Activated T-helper 2 cell treated with anti-CD3 and anti-CD28 coated beads, Interferon-gamma antibody, Interleukin-2, Interleukin-4, amounts not matched to agents 10 μg/mL and 5 μg/mL and 100 μg/mL, durations not matched to agents 14 hours and 24 hours and 36 hours (primary cell): ENCODE measurements around the gene ARHGEF7. TPM values are rescaled to one million over a fixed set of nuclear protein-coding genes. Genes with fewer than 3 reads are reported as not detected.

ENCODE experiments used
- DNase-seq: peaks from one replicate; pipeline ENCODE4 v3.0.0; 2021; ENCODE audit warnings: low spot score
- H3K27ac Mint-ChIP-seq: one replicate; pipeline ENCODE4 v1.8.0; 2021; ENCODE audit warnings: mixed read lengths
- H3K27me3 Mint-ChIP-seq: one replicate; pipeline ENCODE4 v1.8.0; 2021; ENCODE audit warnings: low read depth, mixed read lengths
- H3K36me3 Mint-ChIP-seq: one replicate; pipeline ENCODE4 v1.8.0; 2021; ENCODE audit warnings: low read depth, mixed read lengths
- H3K4me1 Mint-ChIP-seq: one replicate; pipeline ENCODE4 v1.8.0; 2021; ENCODE audit warnings: low read depth, mixed read lengths
- H3K4me3 Mint-ChIP-seq: one replicate; pipeline ENCODE4 v1.8.0; 2021; ENCODE audit warnings: low read depth, mild to moderate bottlenecking, moderate library complexity, mixed read lengths
- H3K9me3 Mint-ChIP-seq: one replicate; pipeline ENCODE4 v1.8.0; 2021; ENCODE audit warnings: mixed read lengths
- intact Hi-C: fragments of 100-400 bp; cut with micrococcal nuclease; formaldehyde crosslinking; loops from one replicate; pipeline ENCODE4 v1.15.1; 2023
- total RNA-seq: library from RNA; stranded (reverse); gene quantifications from 2 replicates; pipeline ENCODE4 v1.2.3, GENCODE V29; 2022

The ARHGEF7 gene
- total RNA-seq, 1 donor from 2014 or later = 76.0 TPM

DNA sequence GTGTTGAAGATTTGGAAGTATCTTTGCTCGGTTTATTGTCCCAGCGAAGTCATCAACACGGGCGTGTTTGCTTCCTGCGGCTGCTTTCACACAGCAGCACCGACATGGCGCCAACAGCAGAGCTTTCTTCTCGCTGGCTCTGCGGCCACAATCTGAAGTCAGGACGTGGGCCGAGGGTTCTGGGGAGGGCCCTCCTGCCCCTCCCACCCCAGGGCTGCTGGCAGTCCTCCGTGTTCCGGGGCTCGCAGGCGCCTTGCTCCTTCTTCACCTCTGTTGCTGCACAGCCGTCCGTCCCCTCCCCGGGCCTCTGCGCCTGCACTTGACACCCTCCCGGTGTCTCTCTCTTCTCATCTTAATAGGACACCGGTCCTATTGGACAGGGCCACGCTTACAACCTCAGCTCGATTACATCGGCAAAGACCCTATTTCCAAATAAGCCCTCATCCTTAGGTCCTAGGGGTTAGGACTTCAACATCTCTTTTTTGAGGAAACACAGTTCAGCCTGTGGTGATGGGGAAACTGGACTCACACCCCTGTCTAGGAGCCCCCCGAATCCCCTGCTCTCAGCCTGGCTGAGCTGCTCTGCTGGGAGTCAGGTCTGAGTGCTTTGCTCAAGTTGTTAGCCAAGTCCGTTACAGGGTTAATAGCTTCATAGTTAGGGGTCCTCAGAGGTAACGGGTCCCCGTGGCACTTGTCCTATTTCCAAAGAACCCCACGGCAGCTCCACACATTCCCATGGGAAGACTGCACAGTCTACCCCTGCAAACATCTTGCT lies 202.6 kb downstream of the ARHGEF7 start:
- H3K27me3 Mint-ChIP-seq = no peaks in the 10 kb centered on the region

DNA sequence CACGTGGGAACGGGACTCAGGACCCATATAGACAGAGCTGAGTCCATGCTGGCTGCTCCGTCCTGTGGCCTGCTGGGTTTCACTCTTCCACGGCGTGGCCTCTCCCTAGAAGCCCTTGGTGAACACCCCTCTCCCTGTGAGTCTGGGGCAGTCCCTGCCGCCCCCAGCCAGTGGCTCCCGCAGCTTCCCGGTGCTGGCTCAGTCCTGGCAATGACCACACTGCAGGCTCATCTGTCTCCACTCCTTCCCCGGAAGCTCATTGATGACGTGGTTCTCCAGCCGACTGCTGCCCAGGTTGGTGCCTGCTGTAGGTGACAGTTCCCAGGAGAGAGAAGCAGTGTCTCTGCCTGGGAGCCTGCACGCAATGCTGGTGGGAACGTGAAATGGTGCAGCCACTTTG lies 203.3 kb downstream of the ARHGEF7 start:
- Mint-ChIP-seq H3K4me3 (no peak overlapping the region), H3K36me3 (no peaks in the 10 kb centered on the region), H3K9me3 (no peaks in the 10 kb centered on the region), H3K27me3 (no peaks in the 10 kb centered on the region), H3K27ac (no peak overlapping the region), H3K4me1 (no peaks in the 10 kb centered on the region)
- no peak for DNase-seq
- intact Hi-C loops = no loop called here

More for the DNA sequence above, 202.6 kb downstream of the ARHGEF7 start:
- peaks cover 3% of the 10 kb centered on the region for H3K36me3 Mint-ChIP-seq
- intact Hi-C loops = no loop called here
- no peak overlapping the region for H3K27ac Mint-ChIP-seq
- H3K4me3 Mint-ChIP-seq = no peak overlapping the region
- H3K4me1 Mint-ChIP-seq = no peaks in the 10 kb centered on the region
- no peaks in the 10 kb centered on the region for H3K9me3 Mint-ChIP-seq
- no peak for DNase-seq

DNA sequence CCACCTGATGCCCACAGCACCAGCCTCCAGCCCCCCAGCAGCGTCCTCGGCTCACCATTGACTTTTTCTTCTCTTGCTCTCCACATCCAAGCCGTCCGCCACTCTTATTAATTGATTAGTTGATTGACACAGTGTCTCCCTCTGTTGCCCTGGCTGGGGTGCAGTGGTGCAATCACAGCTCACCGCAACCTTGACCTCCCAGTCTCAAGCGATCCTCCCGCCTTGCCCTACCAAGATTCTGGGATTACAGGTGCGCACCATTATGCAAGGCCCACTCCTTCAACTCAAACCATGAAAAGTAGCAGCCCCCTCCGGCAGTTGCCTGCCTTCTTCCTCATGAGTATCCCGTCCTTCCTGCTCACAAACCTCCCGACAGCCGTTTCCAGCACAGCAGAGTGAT lies 204.4 kb downstream of the ARHGEF7 start:
- DNase-seq = no peak
- Mint-ChIP-seq H3K36me3 (no peaks in the 10 kb centered on the region), H3K9me3 (no peaks in the 10 kb centered on the region), H3K4me3 (no peak overlapping the region), H3K4me1 (peaks cover 2% of the 10 kb centered on the region), H3K27me3 (no peaks in the 10 kb centered on the region), H3K27ac (no peak overlapping the region)
- intact Hi-C loops = no loop called here

DNA sequence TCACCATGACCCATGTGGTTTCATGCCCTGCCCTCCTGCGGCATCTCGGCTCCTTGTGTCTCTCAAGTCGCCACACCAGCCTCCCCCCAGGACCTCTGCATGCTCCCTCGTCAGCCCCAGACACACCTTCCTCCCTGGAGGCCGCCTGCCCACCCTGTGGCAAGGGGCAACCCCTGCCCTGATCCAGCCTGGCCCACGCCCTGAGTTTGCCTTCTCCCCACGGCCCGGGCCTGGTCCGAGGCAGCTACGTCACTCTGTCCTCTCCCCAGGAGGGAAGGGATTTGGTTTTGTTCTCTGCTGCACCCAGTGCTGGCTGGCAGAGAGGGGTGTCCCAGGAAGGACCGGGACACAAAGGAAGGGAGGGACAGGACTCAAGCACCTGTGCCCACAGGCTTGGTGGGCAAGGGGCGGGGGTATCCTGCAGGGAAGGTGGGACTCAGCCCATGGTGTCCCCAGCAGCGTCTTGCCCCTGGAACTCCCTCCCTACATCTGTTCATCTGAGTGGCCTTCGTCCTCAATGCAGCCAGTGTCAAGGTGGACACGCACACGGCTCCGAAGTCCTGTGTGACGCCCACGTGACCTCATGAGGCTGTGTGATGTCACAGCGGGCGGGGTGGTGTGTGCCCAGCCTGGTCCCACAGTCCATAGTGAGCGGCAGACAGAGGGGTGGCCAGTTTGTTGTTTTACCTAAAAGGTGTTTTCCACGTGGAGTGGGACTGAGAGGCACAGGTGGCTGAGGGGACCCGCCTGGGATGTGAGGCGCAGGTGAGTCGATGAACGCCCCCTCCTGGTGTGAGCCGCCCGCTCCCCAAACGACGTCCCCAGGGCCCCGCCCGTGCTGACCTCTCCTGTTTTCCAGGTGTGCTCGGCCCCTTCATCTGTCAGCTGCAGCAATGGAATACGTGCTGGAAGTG lies 205.1 kb downstream of the ARHGEF7 start, which contains the start of gene TEX29:
Gene TEX29, plus strand, starts transcription at position 645 of the 914 bp plus-strand sequence. Its CDS starts 249 bp downstream, at position 894.
- H3K27ac Mint-ChIP-seq = no peak within 1 kb of the TSS
- no peak for DNase-seq
- H3K36me3 Mint-ChIP-seq = no peaks in the 10 kb centered on the region
- H3K4me1 Mint-ChIP-seq = peaks cover 2% of the 10 kb centered on the region
- no peak within 1 kb of the TSS for H3K4me3 Mint-ChIP-seq
- no peaks in the 10 kb centered on the region for H3K27me3 Mint-ChIP-seq
- intact Hi-C loops = no loop called here
- no peaks in the 10 kb centered on the region for H3K9me3 Mint-ChIP-seq

DNA sequence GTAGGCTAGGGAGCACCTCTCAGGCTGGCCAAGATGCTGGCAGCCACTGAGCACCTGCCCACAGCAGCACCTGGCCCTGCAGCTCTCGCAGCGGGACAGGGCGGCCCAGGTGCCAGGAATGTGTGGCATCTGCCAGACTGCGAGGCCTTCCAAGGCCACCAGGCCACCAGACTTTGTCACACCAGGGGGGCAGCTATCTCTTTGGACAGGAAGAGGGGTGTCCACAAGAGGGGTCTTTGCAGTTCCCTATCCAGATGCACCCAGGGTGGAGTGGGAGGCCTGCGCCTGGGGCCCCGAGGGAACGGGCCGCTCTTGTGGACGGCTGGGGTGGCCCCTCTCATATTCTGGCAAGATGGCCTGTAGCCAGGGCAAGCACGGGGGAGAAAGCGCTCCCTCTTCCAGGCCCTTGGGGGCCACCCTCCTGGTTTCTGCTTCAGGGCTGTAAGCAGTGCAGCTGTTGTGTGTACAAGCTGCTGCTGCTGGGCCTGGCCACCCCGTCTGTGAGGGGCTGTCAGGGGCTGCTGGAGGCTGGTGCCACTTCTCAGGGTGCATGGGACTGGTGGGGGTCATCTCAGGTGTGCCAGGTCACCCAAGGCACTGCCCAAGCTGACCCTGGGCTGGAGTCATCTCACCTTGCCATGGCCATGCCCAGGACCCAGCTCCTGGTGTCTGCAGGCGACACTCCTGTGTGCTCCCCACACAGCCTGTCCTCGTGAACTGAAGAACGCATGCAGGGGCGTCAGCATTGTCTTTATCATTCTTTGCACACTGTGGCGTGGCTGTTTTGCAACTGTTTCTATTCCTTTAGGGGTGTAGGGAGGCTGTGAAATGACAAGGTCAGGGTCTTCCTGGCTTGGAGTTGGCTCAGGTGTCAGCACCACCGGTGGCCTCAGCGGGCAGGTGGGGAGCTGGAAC lies 207.1 kb downstream of the ARHGEF7 start:
- peaks cover 2% of the 10 kb centered on the region for H3K4me1 Mint-ChIP-seq
- H3K27me3 Mint-ChIP-seq = no peaks in the 10 kb centered on the region
- H3K9me3 Mint-ChIP-seq = no peaks in the 10 kb centered on the region
- no peak overlapping the region for H3K4me3 Mint-ChIP-seq
- intact Hi-C loops = no loop called here
- H3K27ac Mint-ChIP-seq = no peak overlapping the region
- DNase-seq = no peak
- H3K36me3 Mint-ChIP-seq = no peaks in the 10 kb centered on the region

DNA sequence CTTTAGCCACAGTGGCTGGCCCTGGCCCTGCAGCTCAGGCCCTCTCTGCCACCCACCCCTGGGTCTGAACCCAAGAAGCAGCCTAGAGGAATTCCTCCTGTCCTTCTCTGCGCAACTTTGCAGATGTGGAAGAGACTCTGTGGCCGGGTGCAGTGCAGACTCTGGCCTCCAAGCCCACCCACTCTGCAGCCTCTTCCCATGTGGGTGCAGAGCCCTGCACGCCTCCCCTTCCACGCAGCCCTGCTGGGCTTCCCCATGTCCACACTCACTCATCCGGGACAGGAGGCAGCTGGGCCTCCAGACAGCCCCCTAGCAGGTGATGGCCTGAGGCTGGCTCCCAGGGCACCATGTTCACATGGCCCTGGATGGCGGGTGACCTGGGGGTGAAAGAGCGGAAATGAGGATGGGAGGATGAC lies 207.8 kb downstream of the ARHGEF7 start:
- Mint-ChIP-seq H3K27ac (no peak overlapping the region), H3K9me3 (no peaks in the 10 kb centered on the region), H3K36me3 (no peaks in the 10 kb centered on the region), H3K27me3 (no peaks in the 10 kb centered on the region), H3K4me3 (no peak overlapping the region), H3K4me1 (peaks cover 2% of the 10 kb centered on the region)
- intact Hi-C loops = no loop called here
- no peak for DNase-seq

DNA sequence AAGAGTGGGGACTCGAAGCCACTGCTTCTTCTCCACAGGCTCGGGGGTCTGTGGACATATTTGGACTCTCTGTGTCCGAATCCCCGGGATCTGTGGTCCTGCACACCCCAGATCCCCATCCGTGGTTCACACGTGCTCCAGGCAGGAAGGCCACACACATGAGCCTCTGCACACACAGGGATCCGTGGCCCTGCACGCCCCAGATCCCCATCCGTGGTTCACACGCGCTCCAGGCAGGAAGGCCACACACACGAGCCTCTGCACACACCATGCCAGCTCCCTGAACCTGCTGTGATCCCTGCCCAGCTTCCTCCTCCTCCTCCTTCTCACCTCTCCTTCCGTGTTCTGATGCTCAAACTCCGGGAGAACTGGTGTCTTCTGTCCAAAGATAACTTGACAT lies 208.4 kb downstream of the ARHGEF7 start:
- Mint-ChIP-seq H3K27ac (no peak overlapping the region), H3K9me3 (no peaks in the 10 kb centered on the region), H3K36me3 (no peaks in the 10 kb centered on the region), H3K4me1 (peaks cover 2% of the 10 kb centered on the region), H3K27me3 (no peaks in the 10 kb centered on the region), H3K4me3 (peak overlapping the region; percentile 44)
- intact Hi-C loops = no loop called here
- no peak for DNase-seq

DNA sequence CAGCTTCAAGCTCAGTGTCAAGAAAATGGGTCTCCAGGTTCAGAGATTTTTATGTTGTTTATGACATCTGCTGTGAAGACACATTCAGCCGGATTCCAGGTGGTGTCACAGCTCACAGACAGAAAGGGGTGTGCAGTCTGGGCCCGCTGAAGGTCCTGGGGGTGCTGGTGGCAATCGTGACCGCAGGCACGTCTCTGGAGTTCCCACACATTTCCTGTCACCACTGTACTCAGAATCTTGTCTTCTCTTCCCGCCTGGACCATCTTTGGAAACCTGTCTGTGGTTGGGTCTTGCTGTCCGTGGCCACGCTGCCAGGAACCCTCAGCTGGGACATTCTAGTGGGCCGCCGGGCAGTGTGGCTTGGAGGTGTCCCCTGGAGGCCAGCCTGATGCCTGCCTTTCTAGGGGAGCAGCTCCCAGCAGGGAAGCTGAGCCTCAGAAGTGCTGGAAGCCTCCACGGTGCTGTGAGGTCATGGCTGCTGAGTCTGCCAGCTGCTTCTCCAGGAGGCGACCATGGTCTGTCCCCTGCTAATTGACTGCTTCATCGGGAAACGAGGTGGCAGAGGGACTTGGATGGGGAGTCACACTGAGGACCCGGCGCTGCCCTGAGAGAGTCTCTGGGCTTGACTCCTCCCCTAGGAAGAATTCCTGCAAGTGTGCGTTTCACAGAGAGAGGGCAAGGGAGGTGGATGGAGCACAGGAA lies 209.0 kb downstream of the ARHGEF7 start:
- no peak for DNase-seq
- no peaks in the 10 kb centered on the region for H3K9me3 Mint-ChIP-seq
- no peak overlapping the region for H3K27ac Mint-ChIP-seq
- intact Hi-C loops = no loop called here
- H3K27me3 Mint-ChIP-seq = no peaks in the 10 kb centered on the region
- peak overlapping the region; percentile 44 for H3K4me3 Mint-ChIP-seq
- peaks cover 2% of the 10 kb centered on the region for H3K4me1 Mint-ChIP-seq
- H3K36me3 Mint-ChIP-seq = no peaks in the 10 kb centered on the region

DNA sequence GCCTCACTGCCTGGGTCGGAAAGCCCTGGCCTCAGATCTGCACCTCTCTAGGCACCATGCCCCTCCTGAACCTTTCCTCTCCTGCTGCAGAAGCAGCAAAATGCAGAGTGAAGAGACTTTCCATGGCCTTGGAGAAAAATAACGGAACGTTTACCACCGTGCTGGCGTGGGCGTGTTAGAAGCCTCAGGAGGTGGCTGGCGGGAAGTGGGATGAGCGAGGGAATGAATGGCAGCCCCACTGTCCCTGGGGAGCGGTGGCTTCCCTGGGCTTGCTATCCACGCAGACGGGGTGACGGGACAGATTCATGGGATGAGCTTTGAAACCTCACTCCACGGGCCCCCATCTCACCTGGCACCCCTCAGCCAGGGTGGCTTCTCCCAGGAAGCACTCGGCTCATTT lies 209.6 kb downstream of the ARHGEF7 start:
- H3K4me1 Mint-ChIP-seq = peaks cover 2% of the 10 kb centered on the region
- DNase-seq = no peak
- H3K27me3 Mint-ChIP-seq = no peaks in the 10 kb centered on the region
- no peaks in the 10 kb centered on the region for H3K9me3 Mint-ChIP-seq
- H3K4me3 Mint-ChIP-seq = no peak overlapping the region
- no peak overlapping the region for H3K27ac Mint-ChIP-seq
- no peaks in the 10 kb centered on the region for H3K36me3 Mint-ChIP-seq
- intact Hi-C loops = no loop called here

DNA sequence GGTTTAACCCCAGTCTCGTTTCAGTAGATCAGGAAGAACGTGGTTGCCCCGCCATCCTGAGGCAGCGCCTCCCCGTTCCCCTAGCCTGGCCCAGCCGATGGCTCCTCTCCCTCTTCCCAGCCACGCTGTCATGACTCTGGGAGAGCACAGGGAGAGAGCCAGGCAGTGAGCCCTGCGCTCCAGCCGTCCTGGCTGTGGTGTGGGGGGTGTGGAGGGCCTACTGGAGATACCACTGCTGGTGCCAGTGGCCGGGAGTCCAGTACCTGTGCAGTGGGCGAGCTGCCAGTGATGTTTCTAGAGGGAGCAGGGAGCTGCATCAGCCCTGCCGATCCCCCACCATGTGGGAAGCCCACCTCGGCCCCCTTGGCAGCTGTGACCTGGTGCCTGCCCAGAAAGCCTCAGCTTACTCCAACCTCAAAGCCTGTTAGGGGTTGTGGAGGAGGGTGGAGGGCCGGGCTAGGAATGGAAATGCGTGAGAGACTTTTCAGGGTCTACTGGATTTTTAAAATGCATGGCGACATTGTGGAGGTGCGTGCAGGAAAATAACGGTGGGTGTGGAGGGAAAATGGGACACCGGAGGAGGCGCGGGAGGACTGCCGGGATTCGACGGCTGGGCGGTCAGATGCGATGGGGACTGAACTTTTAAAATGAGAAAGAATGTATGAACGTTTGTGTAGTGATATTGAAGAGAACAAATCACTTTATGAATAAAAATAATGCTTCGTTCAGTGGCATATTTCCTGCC lies 210.2 kb downstream of the ARHGEF7 start:
- intact Hi-C loops = no loop called here
- Mint-ChIP-seq H3K4me3 (no peak overlapping the region), H3K27ac (no peak overlapping the region), H3K36me3 (no peaks in the 10 kb centered on the region), H3K9me3 (no peaks in the 10 kb centered on the region), H3K27me3 (no peaks in the 10 kb centered on the region), H3K4me1 (peaks cover 2% of the 10 kb centered on the region)
- no peak for DNase-seq

DNA sequence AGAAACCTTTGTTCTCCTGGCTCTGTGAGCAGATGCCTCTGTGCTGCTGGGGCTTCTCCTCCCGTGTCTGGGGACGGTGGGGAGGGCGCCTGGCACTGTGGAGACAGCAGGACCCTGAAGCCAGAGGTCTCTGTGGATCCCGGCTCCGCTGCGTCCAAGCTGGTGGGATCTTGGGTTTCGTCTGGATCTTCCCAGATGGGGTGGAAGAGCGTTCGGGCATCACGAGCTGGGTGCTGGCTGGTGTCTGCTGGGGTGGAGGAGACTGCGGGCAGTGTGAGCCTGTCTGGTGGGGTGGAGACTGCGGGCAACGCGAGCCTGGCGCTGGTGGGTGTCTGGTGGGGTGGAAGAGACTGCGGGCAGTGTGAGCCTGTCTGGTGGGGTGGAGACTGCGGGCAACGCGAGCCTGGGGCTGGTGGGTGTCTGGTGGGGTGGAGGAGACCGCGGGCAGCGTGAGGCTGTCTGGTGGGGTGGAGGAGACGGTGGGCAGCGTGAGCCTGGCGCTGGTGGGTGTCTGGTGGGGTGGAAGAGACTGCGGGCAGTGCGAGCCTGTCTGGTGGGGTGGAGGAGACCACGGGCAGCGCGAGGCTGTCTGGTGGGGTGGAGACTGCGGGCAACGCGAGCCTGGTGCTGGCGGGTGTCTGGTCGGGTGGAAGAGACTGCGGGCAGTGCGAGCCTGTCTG lies 211.0 kb downstream of the ARHGEF7 start:
- Mint-ChIP-seq H3K27me3 (no peaks in the 10 kb centered on the region), H3K4me1 (peaks cover 2% of the 10 kb centered on the region), H3K27ac (no peak overlapping the region), H3K4me3 (no peak overlapping the region), H3K36me3 (no peaks in the 10 kb centered on the region), H3K9me3 (no peaks in the 10 kb centered on the region)
- DNase-seq = no peak
- intact Hi-C loops = no loop called here
